GM04504 (cell line): ENCODE measurements around the gene LRP1B.

Experiments used
- DNase-seq: peaks from one replicate; pipeline ENCODE4 v3.0.0-alpha.2; 2012; ENCODE audit warnings: low read depth

Gene LRP1B

GRCh38 chr2:140529706-140530105 is 1601.1 kb downstream of the LRP1B start:
- no peak for DNase-seq

DNA sequence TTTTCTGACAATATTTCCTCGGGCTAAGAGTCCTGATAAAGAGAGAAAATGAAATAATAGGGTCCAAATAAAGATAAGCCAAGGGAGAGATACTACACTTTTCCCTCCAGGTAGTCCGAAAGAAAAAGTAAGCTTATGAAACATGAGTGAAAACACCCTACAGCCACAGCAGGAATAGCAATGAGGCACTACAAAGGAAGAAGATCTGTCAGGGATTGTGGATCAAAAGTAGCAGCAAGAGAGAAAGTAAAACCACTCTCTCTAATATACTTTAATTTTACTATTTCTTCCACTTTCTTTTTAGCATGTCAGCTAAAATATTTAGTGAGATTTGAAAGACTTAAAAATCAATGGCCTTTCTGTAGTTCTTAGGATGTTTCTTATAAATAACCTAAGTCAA is 1601.8 kb downstream of the LRP1B start:
- DNase-seq, result no peak

DNA sequence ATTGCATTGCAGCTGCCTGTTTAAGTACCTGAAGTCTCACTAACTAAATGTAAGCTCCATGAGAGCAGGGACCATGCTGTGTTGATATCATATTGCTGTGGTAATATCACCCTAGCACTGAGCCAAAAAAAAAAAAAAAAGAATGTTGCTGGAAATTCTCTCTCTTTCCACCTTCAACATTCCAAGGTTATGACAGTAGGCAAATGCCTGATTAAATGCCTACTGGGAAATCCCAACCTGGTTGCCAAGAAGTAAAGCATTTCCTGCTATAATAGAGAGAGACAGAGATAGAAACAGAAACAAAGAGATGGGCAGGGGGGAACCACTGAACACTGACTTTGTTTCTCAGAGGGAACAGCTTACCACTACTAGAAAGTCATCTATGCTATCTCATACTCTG is 1604.2 kb downstream of the LRP1B start:
- no peak for DNase-seq

- no peak for DNase-seq
Measured at GRCh38 chr2:140512106-140512505, 1618.7 kb downstream of the LRP1B start.

GRCh38 chr2:140509765-140510164 is 1621.1 kb downstream of the LRP1B start:
- DNase-seq, result no peak

GRCh38 chr2:140508756-140509155 is 1622.1 kb downstream of the LRP1B start:
- DNase-seq, result no peak

GRCh38 chr2:140506606-140507005 is 1624.2 kb downstream of the LRP1B start:
- DNase-seq, result peak; percentile 36

- DNase-seq, result no peak
Measured at GRCh38 chr2:140504601-140505000, 1626.2 kb downstream of the LRP1B start.

DNA sequence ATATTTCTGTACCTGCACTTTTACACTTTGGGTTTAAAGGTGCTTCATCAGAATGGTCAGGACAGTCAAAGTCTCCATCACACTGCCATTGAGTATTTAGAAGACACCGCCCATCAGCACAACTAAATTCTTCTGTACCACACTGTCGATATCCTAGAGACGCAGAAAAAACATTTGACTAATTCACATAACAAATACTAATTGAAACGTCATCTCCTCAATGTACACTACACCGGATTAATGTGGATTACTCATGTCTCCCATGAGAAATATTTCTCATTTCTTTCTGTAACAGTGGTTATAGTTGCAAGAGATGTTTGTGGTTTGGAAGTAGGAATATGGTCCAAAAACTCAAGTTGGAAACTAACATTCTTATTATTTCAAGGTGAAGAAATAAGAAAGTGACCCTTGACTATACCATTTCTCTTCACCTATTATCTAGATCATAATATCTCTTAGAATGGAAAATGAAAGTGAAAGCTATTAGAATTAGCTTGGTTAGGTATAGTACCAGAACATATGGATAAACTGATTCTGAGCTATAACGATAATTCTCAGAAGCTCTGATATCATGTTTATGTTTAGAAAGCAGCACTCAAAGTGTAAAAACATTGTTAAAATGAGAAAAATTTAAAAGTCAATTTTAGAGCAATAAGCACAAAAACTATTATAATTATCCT is 1627.7 kb downstream of the LRP1B start:
- peak; percentile 32 for DNase-seq

DNA sequence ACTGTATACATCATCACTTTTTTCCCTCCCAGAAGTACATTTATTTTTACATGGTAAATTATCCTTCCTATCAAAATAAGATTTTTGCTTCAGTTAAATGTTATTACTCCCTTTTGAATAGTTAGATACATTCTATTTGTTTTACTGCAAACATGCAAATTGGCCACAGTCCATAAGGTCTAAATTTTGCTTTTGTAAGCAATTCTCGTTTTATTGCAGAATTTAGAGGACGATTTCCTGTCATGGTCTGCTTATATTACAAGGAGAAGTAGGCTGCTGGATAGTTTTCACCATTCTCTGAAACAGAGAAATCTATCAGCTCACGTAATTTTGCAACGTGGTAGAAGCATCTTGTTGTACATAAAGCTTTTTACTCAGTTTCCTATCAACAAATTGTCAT is 1632.5 kb downstream of the LRP1B start:
- DNase-seq, result no peak

GRCh38 chr2:140496714-140497113 is 1634.1 kb downstream of the LRP1B start:
- DNase-seq, result no peak

GRCh38 chr2:140491876-140492275 is 1638.9 kb downstream of the LRP1B start:
- no peak for DNase-seq

- DNase-seq, result no peak
Measured at GRCh38 chr2:140489193-140489592, 1641.6 kb downstream of the LRP1B start.

GRCh38 chr2:140481136-140481535 is 1649.7 kb downstream of the LRP1B start:
- DNase-seq, result no peak

- no peak for DNase-seq
Measured at GRCh38 chr2:140473851-140474250, 1657.0 kb downstream of the LRP1B start.

DNA sequence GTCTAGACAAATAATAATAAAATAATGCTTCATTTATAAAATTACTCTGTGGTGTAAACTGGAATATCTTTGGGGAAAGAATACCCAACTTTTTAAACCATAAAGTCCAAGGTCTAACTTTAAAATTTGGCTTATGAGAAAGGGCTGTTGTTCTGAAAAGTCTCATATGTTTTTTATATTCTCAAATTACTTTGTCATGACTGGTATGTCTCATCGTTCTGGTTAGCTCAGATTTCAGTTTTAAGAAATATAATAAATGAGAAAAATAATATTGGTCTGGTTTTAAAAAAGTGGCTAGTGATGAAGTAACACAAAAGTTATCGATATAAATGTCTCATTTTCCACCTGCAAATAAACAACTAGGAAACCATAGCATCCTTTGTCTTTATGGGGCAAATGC is 1658.1 kb downstream of the LRP1B start:
- DNase-seq, result no peak

- DNase-seq, result no peak
Measured at GRCh38 chr2:140465301-140465700, 1665.5 kb downstream of the LRP1B start.

GRCh38 chr2:140462990-140463389 is 1667.8 kb downstream of the LRP1B start:
- DNase-seq, result no peak

DNA sequence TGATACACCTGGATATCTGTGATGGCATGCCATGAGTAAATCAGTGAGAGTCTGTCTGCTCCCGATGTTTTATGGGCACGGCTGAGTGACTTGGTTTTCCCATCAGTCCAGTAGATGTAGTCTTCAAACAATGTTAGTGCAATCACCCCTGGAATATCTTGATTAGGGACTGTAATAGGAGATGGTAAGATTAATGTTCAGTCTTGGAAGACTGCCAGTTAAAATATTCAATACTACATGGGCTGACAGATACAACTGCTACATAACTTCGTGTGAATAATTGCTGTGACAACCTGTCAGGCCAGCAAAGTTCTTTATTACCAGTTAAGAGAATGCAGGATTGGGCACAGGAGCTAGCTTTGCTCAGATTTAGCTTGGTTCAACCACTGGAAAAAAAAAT is 1673.3 kb downstream of the LRP1B start:
- no peak for DNase-seq

DNA sequence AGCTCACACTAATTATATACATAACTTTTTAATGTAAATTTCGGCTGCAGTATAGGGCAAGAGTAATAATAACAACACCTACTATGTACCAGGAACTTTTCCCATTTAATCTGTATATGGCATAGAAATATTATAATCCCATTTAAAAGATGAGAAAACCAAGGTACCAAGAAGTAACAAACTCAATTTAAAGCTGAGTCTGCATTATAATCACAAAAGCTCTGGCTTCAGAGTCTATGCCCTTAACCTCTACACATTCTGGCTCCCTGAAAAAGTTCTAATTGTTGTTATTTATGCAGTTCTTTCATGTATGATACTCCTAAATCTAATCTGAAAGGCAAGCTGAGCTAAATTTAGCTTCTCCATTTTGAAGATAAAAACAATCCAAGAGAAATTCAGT is 1675.5 kb downstream of the LRP1B start:
- DNase-seq, result no peak

- DNase-seq, result peak; percentile 25
Measured at GRCh38 chr2:140454717-140455116, 1676.1 kb downstream of the LRP1B start.

DNA sequence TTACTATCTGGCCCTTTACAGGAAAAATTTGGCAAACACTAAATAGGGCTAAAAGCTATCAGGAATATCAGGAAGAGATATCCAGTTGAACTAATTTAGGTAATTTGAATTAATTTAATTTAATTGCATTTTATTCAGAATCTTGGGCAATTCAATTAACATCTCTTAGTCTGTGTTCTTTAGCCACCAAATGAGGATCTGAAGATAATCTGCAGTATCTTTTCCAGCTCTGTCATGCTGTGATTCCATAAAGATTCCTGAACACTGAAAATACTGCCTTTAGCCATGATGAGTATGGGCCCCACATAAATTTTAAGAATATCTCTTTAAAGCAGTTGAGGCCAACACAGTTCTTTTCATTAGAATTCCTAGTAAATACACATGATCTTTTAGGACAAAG is 1679.5 kb downstream of the LRP1B start:
- no peak for DNase-seq

DNA sequence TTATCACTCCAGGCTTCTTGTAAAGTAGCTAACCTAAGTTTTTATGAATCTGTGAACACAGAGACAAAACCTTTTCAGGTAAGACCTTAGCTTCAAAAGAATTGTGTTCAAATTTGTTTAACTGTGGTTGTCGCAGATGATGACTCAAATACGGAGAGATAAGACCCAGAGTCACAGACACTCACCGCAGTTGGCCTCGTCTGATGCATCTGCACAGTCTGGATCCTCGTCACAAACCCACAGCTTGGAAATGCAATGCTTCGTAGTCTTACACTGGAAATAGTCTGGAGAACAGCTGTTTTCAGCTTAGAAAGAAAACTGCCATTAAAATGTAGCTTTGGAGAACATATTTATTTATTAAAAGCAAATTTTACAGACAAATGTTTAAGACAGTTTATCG is 1688.5 kb downstream of the LRP1B start:
- no peak for DNase-seq

DNA sequence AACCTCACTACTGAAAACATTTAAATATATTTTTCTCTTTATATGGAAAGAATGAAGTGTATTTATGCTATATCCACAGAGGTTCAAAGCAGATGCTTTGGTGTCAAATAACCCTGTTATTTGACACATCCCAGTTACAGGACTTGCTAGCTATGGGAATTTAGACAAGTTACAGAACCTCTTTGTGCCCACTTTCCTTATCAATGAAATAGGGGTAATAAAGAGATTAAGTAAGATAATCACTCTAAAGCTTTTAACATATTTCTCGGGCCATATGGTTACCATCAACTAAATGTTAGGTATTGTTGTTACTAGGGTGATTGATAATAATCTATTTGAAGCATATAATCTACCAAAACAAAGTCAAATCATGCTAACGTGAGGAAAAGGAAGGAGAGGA is 1690.0 kb downstream of the LRP1B start:
- DNase-seq, result no peak

GRCh38 chr2:140436936-140437335 is 1693.9 kb downstream of the LRP1B start:
- DNase-seq, result no peak
